Endothelial cell of umbilical vein (primary cell): Measurements from ENCODE around the gene ACTG1.

Experiments used
- CTCF ChIP-seq, 2 donors: IDR thresholded peaks; 1 replicate in 1 of 2; 2 replicates in 1 of 2; pipeline ENCODE4 v1.5.1; 2011; ENCODE audit warnings: low read length in 2 of 2, mild to moderate bottlenecking in 2 of 2, moderate library complexity in 2 of 2, control low read depth in 1 of 2, inconsistent platforms in 1 of 2, low read depth in 1 of 2; ENCODE audit not compliant: insufficient read depth in 1 of 2; ENCODE audit errors: extremely low read depth in 1 of 2
- EZH2 ChIP-seq: IDR thresholded peaks from 2 replicates; pipeline ENCODE4 v1.6.1; 2012; ENCODE audit warnings: borderline replicate concordance, low read depth, mild to moderate bottlenecking, moderate library complexity, low read length, inconsistent platforms; ENCODE audit not compliant: severe bottlenecking
- FOS ChIP-seq: IDR thresholded peaks from 2 replicates; pipeline ENCODE4 v1.6.1; 2011; ENCODE audit warnings: mild to moderate bottlenecking, low read length, moderate library complexity, borderline replicate concordance; ENCODE audit not compliant: insufficient read depth
- GATA2 ChIP-seq: IDR thresholded peaks from 2 replicates; pipeline ENCODE4 v1.7.0; 2011; ENCODE audit warnings: low read depth, mild to moderate bottlenecking, moderate library complexity, mixed read lengths, low read length; ENCODE audit not compliant: insufficient read length, insufficient read depth
- JUN ChIP-seq: IDR thresholded peaks from 2 replicates; pipeline ENCODE4 v1.6.1; 2011; ENCODE audit warnings: borderline replicate concordance, low read depth; ENCODE audit not compliant: insufficient read length, insufficient read depth
- MYC ChIP-seq: IDR thresholded peaks from one replicate; pipeline ENCODE4 v1.6.1; 2011; ENCODE audit warnings: mild to moderate bottlenecking, low read depth, low read length
- POLR2A ChIP-seq: IDR thresholded peaks from 2 replicates; pipeline ENCODE4 v1.6.1; 2012; ENCODE audit warnings: low read depth, mild to moderate bottlenecking, control low read depth, low read length
- POLR2AphosphoS5 ChIP-seq: IDR thresholded peaks from 2 replicates; pipeline ENCODE4 v1.6.1; 2012; ENCODE audit warnings: low read depth, mild to moderate bottlenecking, control low read depth, low read length, moderate library complexity; ENCODE audit not compliant: insufficient read depth
- TF ChIP-seq, protein P1 (sequence below): IDR thresholded peaks from 2 replicates; pipeline ENCODE4 v1.6.1; 2011; ENCODE audit not compliant: insufficient read depth, insufficient read length

DNA sequence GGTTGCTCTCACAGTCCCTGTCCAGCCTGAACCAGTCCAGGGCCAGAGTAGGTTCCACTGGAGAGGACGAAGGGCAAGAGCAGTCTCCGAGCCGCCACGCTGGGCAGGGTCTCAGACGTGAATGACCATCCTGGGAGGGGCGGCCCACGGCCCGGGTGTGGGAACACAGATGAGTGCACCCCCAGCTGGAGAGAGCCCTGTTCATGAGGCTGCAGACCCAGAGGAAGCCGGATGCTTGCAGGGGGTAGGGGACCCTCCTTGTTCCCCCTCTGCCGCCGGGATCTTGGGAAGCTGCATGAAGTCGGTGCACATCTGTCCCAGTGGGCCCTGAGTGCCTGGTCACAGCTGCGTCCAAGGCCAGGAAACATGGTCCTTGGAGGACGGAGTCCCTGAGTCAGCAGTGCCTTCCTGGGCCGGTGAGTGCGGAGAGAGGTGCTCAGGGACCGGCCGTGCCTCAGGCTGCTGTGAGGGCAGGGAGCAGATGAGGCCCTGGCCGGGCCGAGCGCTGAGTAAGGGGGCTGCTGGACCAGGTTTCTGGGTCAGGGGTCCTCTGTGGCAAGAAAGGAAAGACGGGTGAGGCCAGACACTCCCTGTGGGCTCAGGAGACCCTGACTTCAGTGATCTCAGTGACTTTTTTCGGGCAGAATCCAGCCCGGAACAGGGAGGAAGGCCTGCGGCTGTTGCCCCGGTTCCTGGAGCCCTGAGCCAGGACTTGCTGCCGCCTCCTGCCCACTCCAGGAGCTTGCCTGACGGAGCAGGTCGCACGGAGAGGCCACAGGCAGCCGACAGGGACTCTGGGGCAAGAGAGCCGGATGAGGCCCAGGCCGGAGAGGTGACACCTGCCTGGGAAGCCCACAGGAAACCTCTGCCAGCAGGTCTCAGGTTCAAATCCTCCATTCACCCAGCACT, 45.8 kb downstream of the ACTG1 start:
- TF ChIP-seq JUN (no peak), CTCF (IDR thresholded peaks at IDR 0.05; ENCODE audit: extremely low read depth in 1 of 2, insufficient read depth in 1 of 2, low read depth in 1 of 2, low read length in 2 of 2) (no peak), POLR2A (no peak), POLR2AphosphoS5 (no peak), MYC (no peak), FOS (no peak), EZH2 (no peak), GATA2 (no peak)
- TF ChIP-seq, protein P1, sequence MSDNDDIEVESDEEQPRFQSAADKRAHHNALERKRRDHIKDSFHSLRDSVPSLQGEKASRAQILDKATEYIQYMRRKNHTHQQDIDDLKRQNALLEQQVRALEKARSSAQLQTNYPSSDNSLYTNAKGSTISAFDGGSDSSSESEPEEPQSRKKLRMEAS, result no peak
